WI38 (cell line): ENCODE results near the gene RBFOX1.

Experiments
- H3K4me3 ChIP-seq: 2 replicates; pipeline ENCODE4 v1.5.1; 2011; ENCODE audit warnings: low read depth, mild to moderate bottlenecking, control low read depth, low read length
- CTCF ChIP-seq: IDR thresholded peaks from 2 replicates; pipeline ENCODE4 v1.5.1; 2012; ENCODE audit warnings: low read depth, mild to moderate bottlenecking, control low read depth, low read length

RBFOX1 gene

GRCh38 chr16:7331997-7332396 lies 648 bp upstream of the RBFOX1 start:
- H3K4me3 ChIP-seq = no peak overlapping the region
- no peak for TF ChIP-seq CTCF

GRCh38 chr16:7333180-7333725 lies 608 bp downstream of the RBFOX1 start:
- no peak for TF ChIP-seq CTCF
- no peak overlapping the region for H3K4me3 ChIP-seq

- no peak for TF ChIP-seq CTCF
- H3K4me3 ChIP-seq = no peak overlapping the region
Measured at GRCh38 chr16:7334801-7335560, 2.3 kb downstream of the RBFOX1 start.

GRCh38 chr16:7335991-7336634 lies 3.5 kb downstream of the RBFOX1 start:
- H3K4me3 ChIP-seq = no peak overlapping the region
- TF ChIP-seq CTCF = no peak

GRCh38 chr16:7336742-7337141 lies 4.1 kb downstream of the RBFOX1 start:
- TF ChIP-seq CTCF = no peak
- no peak overlapping the region for H3K4me3 ChIP-seq

GRCh38 chr16:7338826-7339225 lies 6.2 kb downstream of the RBFOX1 start:
- no peak for TF ChIP-seq CTCF

GRCh38 chr16:7339700-7340099 lies 7.1 kb downstream of the RBFOX1 start:
- H3K4me3 ChIP-seq = no peak overlapping the region
- TF ChIP-seq CTCF = no peak

More at GRCh38 chr16:7338826-7339225, 6.2 kb downstream of the RBFOX1 start:
- H3K4me3 ChIP-seq = no peak overlapping the region
